Memory B cell (primary cell): ENCODE measurements around the gene TIGD6.
"Not testable (repeated sequence)": the region's sequence is repeated elsewhere in the genome, so short reads cannot be mapped to it uniquely, and the experiment has no call there.

Source experiments
- ATAC-seq: fragments of 150-1000 bp; cut with Tn5 transposase; 2 replicates; pipeline ENCODE4 v1.10.0; 2021; ENCODE audit warnings: low read depth, mild to moderate bottlenecking, moderate library complexity
- DNase-seq, 2 donors: peaks; one replicate each; pipeline ENCODE4 v3.0.0; 2022; ENCODE audit warnings: low spot score in 2 of 2
- H3K27ac Mint-ChIP-seq: one replicate; pipeline ENCODE4 v1.8.0; 2022; ENCODE audit warnings: mild to moderate bottlenecking, moderate library complexity, mixed read lengths
- H3K27me3 Mint-ChIP-seq: one replicate; pipeline ENCODE4 v1.8.0; 2022; ENCODE audit warnings: mixed read lengths
- H3K36me3 Mint-ChIP-seq: one replicate; pipeline ENCODE4 v1.8.0; 2022; ENCODE audit warnings: mild to moderate bottlenecking, mixed read lengths
- H3K4me1 Mint-ChIP-seq: one replicate; pipeline ENCODE4 v1.8.0; 2022; ENCODE audit warnings: mixed read lengths
- H3K4me3 Mint-ChIP-seq: one replicate; pipeline ENCODE4 v1.8.0; 2022; ENCODE audit warnings: mild to moderate bottlenecking, moderate library complexity, mixed read lengths
- H3K9me3 Mint-ChIP-seq: one replicate; pipeline ENCODE4 v1.8.0; 2022; ENCODE audit warnings: mixed read lengths

The TIGD6 gene

GRCh38 chr5:149953436-149954121 is 46.9 kb downstream of the TIGD6 start:
- Mint-ChIP-seq H3K27ac (no peak overlapping the region), H3K4me3 (no peak overlapping the region), H3K9me3 (no peaks in the 10 kb centered on the region), H3K27me3 (peaks cover under 1% of the 10 kb centered on the region), H3K4me1 (no peaks in the 10 kb centered on the region), H3K36me3 (no peaks in the 10 kb centered on the region)
- no peak for DNase-seq
- no peak for ATAC-seq

- H3K27ac Mint-ChIP-seq: no peak overlapping the region
- H3K9me3 Mint-ChIP-seq: no peaks in the 10 kb centered on the region
- peaks cover 3% of the 10 kb centered on the region for H3K27me3 Mint-ChIP-seq
- DNase-seq: no peak
- no peaks in the 10 kb centered on the region for H3K4me1 Mint-ChIP-seq
- no peak overlapping the region for H3K4me3 Mint-ChIP-seq
- ATAC-seq: no peak
- H3K36me3 Mint-ChIP-seq: no peaks in the 10 kb centered on the region
Measured at GRCh38 chr5:149951138-149951749, 49.2 kb downstream of the TIGD6 start.

- H3K9me3 Mint-ChIP-seq: no peaks in the 10 kb centered on the region
- no peak overlapping the region for H3K27ac Mint-ChIP-seq
- DNase-seq (no peak), ATAC-seq (no peak)
- H3K4me3 Mint-ChIP-seq: no peak overlapping the region
- H3K27me3 Mint-ChIP-seq: peaks cover 3% of the 10 kb centered on the region
- no peaks in the 10 kb centered on the region for H3K36me3 Mint-ChIP-seq
- no peaks in the 10 kb centered on the region for H3K4me1 Mint-ChIP-seq
Measured at GRCh38 chr5:149948993-149949392, 51.5 kb downstream of the TIGD6 start.

- Mint-ChIP-seq H3K27me3 (peaks cover 7% of the 10 kb centered on the region), H3K27ac (no peak overlapping the region), H3K36me3 (no peaks in the 10 kb centered on the region), H3K4me3 (no peak overlapping the region), H3K9me3 (no peaks in the 10 kb centered on the region), H3K4me1 (no peaks in the 10 kb centered on the region)
- DNase-seq: no peak
- ATAC-seq: no peak
Measured at GRCh38 chr5:149946118-149946517, 54.3 kb downstream of the TIGD6 start.

GRCh38 chr5:149944666-149945065 is 55.8 kb downstream of the TIGD6 start, which contains the start of gene PDE6A:
TSS of gene PDE6A (minus strand) at chr5:149944793. CDS start at chr5:149944673, 120 bp downstream.
- Mint-ChIP-seq H3K27ac (no peak within 1 kb of the TSS), H3K9me3 (no peaks in the 10 kb centered on the region), H3K27me3 (peaks cover 7% of the 10 kb centered on the region), H3K4me1 (no peaks in the 10 kb centered on the region), H3K36me3 (no peaks in the 10 kb centered on the region), H3K4me3 (no peak within 1 kb of the TSS)
- no peak for ATAC-seq
- no peak for DNase-seq

GRCh38 chr5:149943177-149943949 is 57.1 kb downstream of the TIGD6 start:
- not testable (repeated sequence) for H3K4me3 Mint-ChIP-seq, ATAC-seq, H3K27me3 Mint-ChIP-seq, H3K9me3 Mint-ChIP-seq, DNase-seq, H3K4me1 Mint-ChIP-seq, H3K27ac Mint-ChIP-seq, H3K36me3 Mint-ChIP-seq
